HuH-7 (cell line): ENCODE data around the gene OGFOD3.

ENCODE experiments used
- DNase-seq: peaks from one replicate; pipeline ENCODE4 v3.0.0; 2011; ENCODE audit warnings: low spot score

The OGFOD3 gene

GRCh38 chr17:82446649-82447048, 28.3 kb upstream of the OGFOD3 start:
- no peak for DNase-seq

- DNase-seq, result no peak
Measured at GRCh38 chr17:82446124-82446523, 27.7 kb upstream of the OGFOD3 start.

- no peak for DNase-seq
Measured at GRCh38 chr17:82445542-82445941, 27.2 kb upstream of the OGFOD3 start.

GRCh38 chr17:82444941-82445521, 26.6 kb upstream of the OGFOD3 start:
- no peak for DNase-seq

GRCh38 chr17:82444284-82444893, 26.0 kb upstream of the OGFOD3 start:
- no peak for DNase-seq

- no peak for DNase-seq
Measured at GRCh38 chr17:82443465-82444283, 25.3 kb upstream of the OGFOD3 start.

GRCh38 chr17:82442643-82443464, 24.5 kb upstream of the OGFOD3 start:
- no peak for DNase-seq

- no peak for DNase-seq
Measured at GRCh38 chr17:82441691-82442487, 23.5 kb upstream of the OGFOD3 start.

- DNase-seq, result no peak
Measured at GRCh38 chr17:82440991-82441627, 22.7 kb upstream of the OGFOD3 start.

GRCh38 chr17:82440469-82440981, 22.1 kb upstream of the OGFOD3 start:
- no peak for DNase-seq

- DNase-seq, result no peak
Measured at GRCh38 chr17:82439829-82440365, 21.5 kb upstream of the OGFOD3 start.

GRCh38 chr17:82439194-82439828, 20.9 kb upstream of the OGFOD3 start:
- DNase-seq, result no peak

GRCh38 chr17:82438401-82439193, 20.2 kb upstream of the OGFOD3 start:
- no peak for DNase-seq

- no peak for DNase-seq
Measured at GRCh38 chr17:82437325-82437668, 18.9 kb upstream of the OGFOD3 start.

GRCh38 chr17:82436601-82437324, 18.4 kb upstream of the OGFOD3 start:
- no peak for DNase-seq

GRCh38 chr17:82435601-82436583, 17.5 kb upstream of the OGFOD3 start:
- no peak for DNase-seq

- no peak for DNase-seq
Measured at GRCh38 chr17:82435103-82435502, 16.7 kb upstream of the OGFOD3 start.

GRCh38 chr17:82434216-82434565, 15.8 kb upstream of the OGFOD3 start:
- no peak for DNase-seq
